OCI-LY1 (cell line): ENCODE measurements around the gene AANAT.

Source experiments
- H2AFZ ChIP-seq: fragments of 200-600 bp; sonication (generic), shearing (Covaris generic); 2 replicates; pipeline ENCODE4 v1.6.0; 2014; ENCODE audit warnings: antibody characterized with exemption, mild to moderate bottlenecking, low read length
- H3F3A ChIP-seq: fragments of 200-600 bp; sonication (generic), shearing (Covaris generic); 2 replicates; pipeline ENCODE4 v1.6.0; 2014; ENCODE audit warnings: mild to moderate bottlenecking, antibody characterized with exemption, low read length, moderate library complexity; ENCODE audit not compliant: insufficient read depth
- H3K27ac ChIP-seq: fragments of 200-600 bp; sonication (generic); 2 replicates; pipeline ENCODE4 v1.5.1; 2014; ENCODE audit warnings: low read length, mixed run types, mild to moderate bottlenecking, low read depth; ENCODE audit not compliant: poor library complexity, severe bottlenecking
- H3K27me3 ChIP-seq: fragments of 200-600 bp; sonication (generic); 2 replicates; pipeline ENCODE4 v1.6.0; 2014; ENCODE audit warnings: antibody characterized with exemption, mild to moderate bottlenecking, low read length, moderate library complexity; ENCODE audit not compliant: insufficient read depth
- H3K36me3 ChIP-seq: fragments of 200-600 bp; sonication (generic); 2 replicates; pipeline ENCODE4 v1.6.1; 2014; ENCODE audit warnings: mild to moderate bottlenecking, antibody characterized with exemption, low read length, moderate library complexity, mixed read lengths; ENCODE audit not compliant: insufficient read depth
- H3K4me1 ChIP-seq: fragments of 200-600 bp; sonication (generic); 2 replicates; pipeline ENCODE4 v1.5.1; 2014; ENCODE audit warnings: mild to moderate bottlenecking, low read length, moderate library complexity; ENCODE audit not compliant: insufficient read depth, severe bottlenecking
- H3K4me2 ChIP-seq: fragments of 200-600 bp; sonication (generic), shearing (Covaris generic); 2 replicates; pipeline ENCODE4 v1.6.1; 2014; ENCODE audit warnings: low read length
- H3K4me3 ChIP-seq: fragments of 200-600 bp; sonication (generic); 2 replicates; pipeline ENCODE4 v1.5.1; 2014; ENCODE audit warnings: low read length, low read depth, mild to moderate bottlenecking, mixed read lengths; ENCODE audit not compliant: poor library complexity, severe bottlenecking
- H3K79me2 ChIP-seq: fragments of 200-600 bp; shearing (Covaris generic); 2 replicates; pipeline ENCODE4 v1.6.1; 2016; ENCODE audit warnings: mixed run types, low read length, mixed read lengths; ENCODE audit not compliant: insufficient read depth
- H3K9ac ChIP-seq: fragments of 200-600 bp; sonication (generic), shearing (Covaris generic); 2 replicates; pipeline ENCODE4 v1.6.1; 2014; ENCODE audit warnings: mild to moderate bottlenecking, low read length, mixed read lengths
- H3K9me2 ChIP-seq: fragments of 200-600 bp; sonication (generic), shearing (Covaris generic); 2 replicates; pipeline ENCODE4 v1.6.1; 2014; ENCODE audit warnings: low read depth, mild to moderate bottlenecking, low read length, mixed read lengths
- H3K9me3 ChIP-seq: fragments of 200-600 bp; shearing (Covaris generic); 2 replicates; pipeline ENCODE4 v1.6.1; 2014; ENCODE audit warnings: low read length, mixed read lengths
- H4K20me1 ChIP-seq: fragments of 200-600 bp; sonication (generic), shearing (Covaris generic); 2 replicates; pipeline ENCODE4 v1.6.0; 2016; ENCODE audit warnings: mild to moderate bottlenecking, low read length; ENCODE audit not compliant: insufficient read depth
- EZH2 ChIP-seq: fragments of 200-600 bp; sonication (generic), shearing (Covaris generic); IDR thresholded peaks from 2 replicates; pipeline ENCODE4 v1.8.0; 2017; ENCODE audit warnings: borderline replicate concordance, mixed run types, mild to moderate bottlenecking, antibody characterized with exemption, low read length, moderate library complexity, mixed read lengths
- TF ChIP-seq, protein P1 (sequence below): fragments of 200-600 bp; sonication (generic), shearing (Covaris generic); IDR thresholded peaks from 2 replicates; pipeline ENCODE4 v1.5.1; 2017; ENCODE audit warnings: mild to moderate bottlenecking, antibody characterized with exemption, low read length, moderate library complexity, mixed read lengths

The AANAT gene

DNA sequence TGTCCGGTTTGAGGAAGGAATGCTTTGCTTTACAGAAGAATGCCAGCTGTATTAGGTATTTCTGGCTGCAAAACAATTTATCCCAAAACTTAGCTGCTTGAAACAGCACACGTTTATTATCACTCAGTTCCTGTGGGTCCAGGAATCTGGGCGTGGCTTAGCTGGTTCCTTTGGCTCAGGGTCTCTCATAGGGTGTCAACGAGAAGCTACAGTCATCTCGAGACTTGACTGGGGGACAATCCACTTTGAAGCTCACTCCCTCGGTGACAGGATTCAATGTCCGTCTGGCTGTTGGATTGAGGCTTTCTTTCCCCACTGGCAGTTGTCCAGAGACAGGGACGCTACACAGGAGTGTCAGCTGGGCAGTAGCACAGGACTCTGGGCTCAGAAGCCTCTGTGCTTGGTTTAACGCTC, 43.4 kb downstream of the AANAT start:
- Histone ChIP-seq H3K9ac (no peak overlapping the region), H3K4me2 (no peak overlapping the region), H3K27ac (no peak overlapping the region), H3K27me3 (no peaks in the 10 kb centered on the region), H3K4me3 (no peak overlapping the region), H3F3A (no peaks in the 10 kb centered on the region), H4K20me1 (no peaks in the 10 kb centered on the region), H3K79me2 (no peaks in the 10 kb centered on the region), H2AFZ (no peak overlapping the region), H3K4me1 (peaks cover 9% of the 10 kb centered on the region), H3K9me3 (no peaks in the 10 kb centered on the region), H3K36me3 (no peaks in the 10 kb centered on the region), H3K9me2 (no peaks in the 10 kb centered on the region)
- TF ChIP-seq, protein P1, sequence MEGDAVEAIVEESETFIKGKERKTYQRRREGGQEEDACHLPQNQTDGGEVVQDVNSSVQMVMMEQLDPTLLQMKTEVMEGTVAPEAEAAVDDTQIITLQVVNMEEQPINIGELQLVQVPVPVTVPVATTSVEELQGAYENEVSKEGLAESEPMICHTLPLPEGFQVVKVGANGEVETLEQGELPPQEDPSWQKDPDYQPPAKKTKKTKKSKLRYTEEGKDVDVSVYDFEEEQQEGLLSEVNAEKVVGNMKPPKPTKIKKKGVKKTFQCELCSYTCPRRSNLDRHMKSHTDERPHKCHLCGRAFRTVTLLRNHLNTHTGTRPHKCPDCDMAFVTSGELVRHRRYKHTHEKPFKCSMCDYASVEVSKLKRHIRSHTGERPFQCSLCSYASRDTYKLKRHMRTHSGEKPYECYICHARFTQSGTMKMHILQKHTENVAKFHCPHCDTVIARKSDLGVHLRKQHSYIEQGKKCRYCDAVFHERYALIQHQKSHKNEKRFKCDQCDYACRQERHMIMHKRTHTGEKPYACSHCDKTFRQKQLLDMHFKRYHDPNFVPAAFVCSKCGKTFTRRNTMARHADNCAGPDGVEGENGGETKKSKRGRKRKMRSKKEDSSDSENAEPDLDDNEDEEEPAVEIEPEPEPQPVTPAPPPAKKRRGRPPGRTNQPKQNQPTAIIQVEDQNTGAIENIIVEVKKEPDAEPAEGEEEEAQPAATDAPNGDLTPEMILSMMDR = no peak
- no peak for TF ChIP-seq EZH2

DNA sequence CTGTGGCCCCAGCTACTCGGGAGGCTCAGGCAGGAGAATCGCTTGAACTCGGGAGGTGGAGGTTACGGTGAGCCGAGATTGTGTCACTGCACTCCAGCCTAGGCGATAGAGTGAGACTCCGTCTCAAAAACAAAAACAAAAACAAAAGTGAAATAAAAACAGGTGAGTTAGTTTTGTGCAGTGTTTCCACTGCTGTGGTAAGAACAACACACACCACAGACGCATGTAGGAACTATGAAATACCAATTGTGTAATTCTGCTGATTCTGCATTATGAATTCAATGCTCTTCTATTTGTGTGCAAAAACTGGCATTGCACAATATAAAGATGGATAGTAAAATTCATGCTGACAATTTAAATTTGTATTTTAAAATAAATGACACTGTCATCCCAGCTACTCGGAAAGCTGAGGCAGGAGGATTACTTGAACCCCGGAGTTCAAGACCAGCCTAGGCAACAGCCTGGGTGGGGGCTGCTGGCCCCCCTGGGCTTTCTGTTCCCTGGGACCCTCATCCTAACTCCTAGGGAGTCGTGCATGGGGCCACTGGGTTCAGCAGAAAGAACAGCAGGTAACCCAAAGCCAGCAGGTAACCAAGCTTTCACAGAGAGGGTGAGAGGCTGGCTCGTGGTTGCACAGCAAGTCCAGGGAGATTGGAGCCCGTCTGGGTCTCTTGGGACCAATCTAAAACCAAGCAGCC, 44.4 kb downstream of the AANAT start:
- H2AFZ ChIP-seq = no peak overlapping the region
- no peaks in the 10 kb centered on the region for H3K9me3 ChIP-seq
- H3K27ac ChIP-seq = no peak overlapping the region
- H3K79me2 ChIP-seq = no peaks in the 10 kb centered on the region
- no peaks in the 10 kb centered on the region for H3K9me2 ChIP-seq
- no peaks in the 10 kb centered on the region for H3K27me3 ChIP-seq
- H3K4me1 ChIP-seq = peaks cover 5% of the 10 kb centered on the region
- no peaks in the 10 kb centered on the region for H3F3A ChIP-seq
- H3K9ac ChIP-seq = no peak overlapping the region
- TF ChIP-seq EZH2 = no peak
- TF ChIP-seq, protein P1 = no peak
- H4K20me1 ChIP-seq = no peaks in the 10 kb centered on the region
- H3K36me3 ChIP-seq = no peaks in the 10 kb centered on the region
- H3K4me2 ChIP-seq = no peak overlapping the region
- no peak overlapping the region for H3K4me3 ChIP-seq

DNA sequence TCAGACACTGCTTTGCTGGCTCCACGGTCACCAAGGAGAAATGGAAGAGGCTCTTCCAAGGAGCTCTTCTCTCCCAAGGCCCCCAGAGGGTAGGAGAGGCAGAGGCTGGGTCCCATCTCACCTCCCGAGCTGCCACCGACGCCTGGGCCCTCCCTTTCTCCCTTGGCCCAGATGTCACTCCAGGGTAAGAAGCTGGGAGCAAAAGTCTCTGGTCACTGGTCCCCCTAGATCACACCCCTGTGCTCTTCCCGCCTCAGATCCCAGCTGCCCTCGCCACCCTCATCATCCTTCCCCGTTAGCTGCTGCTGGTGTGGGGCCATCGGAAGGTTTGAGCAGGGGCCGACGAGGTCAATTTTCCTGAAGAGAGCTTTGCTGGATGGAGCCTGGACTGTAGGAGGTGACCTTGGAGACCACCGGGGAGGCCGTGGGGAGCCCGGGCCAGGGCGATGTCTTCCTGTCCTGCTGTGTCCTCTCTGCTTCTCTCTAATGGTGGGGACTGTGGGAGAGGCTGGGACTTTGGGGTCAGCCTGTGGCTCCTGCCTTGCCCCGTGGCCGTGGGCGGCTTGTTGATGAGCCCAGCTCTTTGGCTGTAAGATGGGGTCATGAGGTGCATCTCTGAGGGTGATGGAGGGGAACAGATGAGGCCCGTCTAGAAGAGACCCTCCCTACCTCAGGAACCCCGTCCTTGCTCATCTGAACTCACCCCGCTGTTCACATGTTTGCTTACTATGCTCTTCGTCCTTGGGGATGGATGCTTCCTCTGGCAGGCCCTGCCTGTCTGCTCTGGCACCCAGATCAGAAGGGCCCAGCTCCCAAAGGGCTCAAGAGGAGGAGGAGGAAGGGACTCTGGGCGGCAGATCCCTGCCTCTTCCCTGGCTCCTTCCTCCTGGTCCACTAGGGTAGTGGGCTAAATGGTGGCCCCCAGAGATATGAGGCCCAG, 45.2 kb downstream of the AANAT start:
- Histone ChIP-seq H3K4me2 (no peak overlapping the region), H2AFZ (no peak overlapping the region), H3K4me1 (peaks cover 4% of the 10 kb centered on the region)

More for the DNA sequence above, 45.2 kb downstream of the AANAT start:
- H3K9ac ChIP-seq = no peak overlapping the region
- no peaks in the 10 kb centered on the region; the same call in 1 of the 2 replicates for H3K27me3 ChIP-seq
- H4K20me1 ChIP-seq = no peaks in the 10 kb centered on the region
- no peak overlapping the region for H3K27ac ChIP-seq
- no peak for TF ChIP-seq EZH2
- TF ChIP-seq, protein P1 = no peak
- no peaks in the 10 kb centered on the region for H3K9me2 ChIP-seq
- H3K36me3 ChIP-seq = no peaks in the 10 kb centered on the region
- no peaks in the 10 kb centered on the region for H3K79me2 ChIP-seq
- H3F3A ChIP-seq = no peaks in the 10 kb centered on the region
- no peak overlapping the region for H3K4me3 ChIP-seq
- H3K9me3 ChIP-seq = no peaks in the 10 kb centered on the region
